Measurements from ENCODE around the gene TADA2B.

TADA2B gene

DNA sequence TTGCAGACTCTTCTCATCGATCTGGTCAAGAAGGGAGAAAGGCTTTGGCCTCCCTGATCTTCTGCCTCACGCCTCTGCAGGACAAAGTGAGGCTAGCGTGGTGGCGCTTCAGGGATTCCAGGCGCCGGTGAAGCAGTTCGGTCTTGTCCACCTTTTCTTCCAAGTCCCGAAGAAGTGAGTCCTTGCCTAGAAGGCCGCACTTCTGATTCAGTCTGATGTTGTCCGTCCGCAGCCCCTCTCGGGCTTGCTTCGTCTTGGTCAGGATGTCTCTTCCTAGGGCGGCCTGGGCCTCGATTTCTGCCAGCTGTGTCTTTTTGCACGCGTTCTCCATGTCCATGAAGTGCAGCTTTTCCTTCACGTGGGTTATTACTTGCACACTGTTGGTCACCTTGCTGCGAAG lies 1.9 kb upstream of the TADA2B start:
- no peak for DNase-seq (ENCODE audit: low read depth)

GRCh38 chr4:7041801-7042502 lies 1.2 kb upstream of the TADA2B start:
- no peak for DNase-seq (ENCODE audit: low read depth)

DNA sequence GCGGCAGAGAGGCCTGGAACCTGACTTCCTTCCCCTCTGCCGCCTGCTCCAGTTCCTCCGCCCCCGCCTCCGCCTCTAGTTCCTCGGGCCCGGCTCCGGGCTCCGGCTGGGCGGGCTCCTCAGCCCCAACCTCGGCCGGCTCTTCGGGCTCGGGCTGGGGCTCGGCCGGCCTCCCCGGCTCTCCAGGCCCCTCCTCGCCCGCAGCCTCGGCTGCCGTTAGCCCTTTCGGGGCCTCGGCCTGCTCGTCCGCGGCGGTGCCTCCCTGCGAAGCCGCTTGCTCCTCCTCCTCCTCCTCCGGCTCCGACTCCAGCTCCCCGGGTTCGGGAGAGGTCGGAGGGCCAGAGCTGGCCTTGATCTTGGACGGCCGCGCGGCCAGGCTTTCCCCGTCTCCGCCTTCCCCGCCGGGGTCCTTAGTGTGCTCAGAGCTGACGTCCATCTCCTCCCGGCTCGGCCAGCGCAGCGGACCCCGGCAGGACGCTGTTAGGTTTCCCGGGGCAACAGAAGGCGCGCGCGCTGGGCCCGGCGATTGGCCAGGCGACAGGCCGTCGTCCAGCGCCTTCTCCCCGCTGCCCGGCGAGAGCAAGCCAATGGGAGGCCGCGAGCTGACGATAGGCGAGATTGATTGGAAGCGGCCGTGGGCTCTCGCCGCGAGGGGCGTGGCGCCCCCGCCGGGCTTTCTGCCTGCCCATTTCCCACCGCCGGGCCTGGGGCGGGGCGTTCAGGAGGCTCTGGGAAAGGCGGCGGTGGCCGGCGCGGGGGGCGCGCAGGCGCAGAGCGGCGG lies 479 bp upstream of the TADA2B start:
- DNase-seq (ENCODE audit: low read depth): peak; percentile 98

- no peak for DNase-seq (ENCODE audit: low read depth)
Measured at GRCh38 chr4:7044137-7044930, 1.2 kb downstream of the TADA2B start.

GRCh38 chr4:7045553-7045952 lies 2.4 kb downstream of the TADA2B start:
- DNase-seq (ENCODE audit: low read depth): no peak

- DNase-seq (ENCODE audit: low read depth): peak; percentile 83
Measured at GRCh38 chr4:7045961-7046921, 3.1 kb downstream of the TADA2B start.

GRCh38 chr4:7046971-7047370 lies 3.8 kb downstream of the TADA2B start:
- DNase-seq (ENCODE audit: low read depth): no peak

GRCh38 chr4:7048642-7049041 lies 5.5 kb downstream of the TADA2B start:
- no peak for DNase-seq (ENCODE audit: low read depth)

DNA sequence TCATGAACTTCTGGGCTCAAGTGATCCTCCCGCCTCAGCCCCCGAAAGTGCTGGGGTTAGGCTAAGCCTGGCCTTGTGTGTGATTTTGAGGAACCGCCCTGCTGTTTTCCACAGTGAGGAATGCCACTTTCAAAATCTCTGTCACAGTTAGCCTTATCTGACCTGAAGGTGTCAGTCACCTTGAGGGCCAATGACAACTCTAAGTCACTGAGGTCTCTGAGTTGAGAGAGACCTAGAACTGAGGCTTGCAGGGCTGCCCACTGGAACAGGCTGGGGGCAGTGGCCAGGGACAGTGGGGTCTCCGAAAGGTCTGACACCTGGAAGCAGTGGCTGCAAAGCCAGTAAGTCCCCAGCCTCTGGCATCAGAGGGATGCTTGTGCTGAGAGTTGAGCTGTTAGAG lies 6.1 kb downstream of the TADA2B start:
- no peak for DNase-seq (ENCODE audit: low read depth)

DNA sequence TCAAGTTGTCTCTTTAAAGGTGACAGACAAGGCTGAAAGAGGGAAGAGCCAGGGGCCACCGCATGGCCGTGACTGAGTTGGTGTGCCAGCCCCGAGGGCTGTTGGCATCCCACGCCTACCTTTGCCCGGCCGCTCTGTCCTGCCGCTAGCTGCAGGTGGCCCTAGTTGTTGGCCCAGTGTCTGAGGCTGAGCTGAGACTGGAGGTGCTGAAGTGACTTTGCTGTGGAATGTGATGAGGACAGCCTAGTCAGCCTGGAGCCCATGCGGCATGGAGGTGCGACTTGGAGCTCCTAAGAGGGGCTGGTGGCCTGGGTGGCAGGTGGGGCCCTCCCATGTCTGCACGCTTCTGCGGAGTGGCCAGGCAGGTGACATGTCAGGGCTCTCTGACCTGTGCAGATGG lies 6.6 kb downstream of the TADA2B start:
- no peak for DNase-seq (ENCODE audit: low read depth)

DNA sequence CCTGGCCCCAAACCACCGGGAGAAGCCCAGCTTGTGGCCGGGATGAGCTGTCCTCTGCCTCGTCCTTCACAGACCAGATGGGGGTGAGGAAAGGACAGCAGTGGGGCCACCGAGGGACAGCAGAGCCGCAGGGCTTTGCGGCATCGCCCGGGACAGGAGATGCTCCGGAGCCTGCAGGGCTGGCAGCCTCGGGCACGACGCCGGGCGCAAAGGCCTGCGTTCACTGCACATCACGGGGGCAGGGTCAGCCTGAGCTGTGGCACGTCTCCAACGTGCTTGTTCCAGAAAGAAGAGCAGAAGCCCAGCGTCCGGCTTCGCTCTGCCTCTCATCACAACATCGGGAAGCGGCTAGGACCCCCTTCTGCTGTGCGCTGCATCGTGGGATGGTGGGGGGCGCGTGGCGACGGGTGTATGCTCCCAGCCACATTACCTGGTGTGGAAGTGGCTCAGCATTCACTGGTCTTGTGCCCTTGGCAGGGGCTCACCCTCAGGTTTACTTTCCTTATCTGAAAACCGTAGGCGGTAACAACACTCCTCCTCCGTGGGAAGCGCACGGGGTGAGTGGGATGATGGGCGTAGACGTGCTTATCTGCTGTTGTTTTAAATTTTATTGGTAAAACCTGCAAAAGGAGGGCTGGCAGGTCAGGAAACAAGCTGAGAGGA lies 7.4 kb downstream of the TADA2B start:
- DNase-seq (ENCODE audit: low read depth): no peak

- no peak for DNase-seq (ENCODE audit: low read depth)
Measured at GRCh38 chr4:7051144-7051495, 7.9 kb downstream of the TADA2B start.

GRCh38 chr4:7051905-7052304 lies 8.7 kb downstream of the TADA2B start:
- DNase-seq (ENCODE audit: low read depth): no peak

DNA sequence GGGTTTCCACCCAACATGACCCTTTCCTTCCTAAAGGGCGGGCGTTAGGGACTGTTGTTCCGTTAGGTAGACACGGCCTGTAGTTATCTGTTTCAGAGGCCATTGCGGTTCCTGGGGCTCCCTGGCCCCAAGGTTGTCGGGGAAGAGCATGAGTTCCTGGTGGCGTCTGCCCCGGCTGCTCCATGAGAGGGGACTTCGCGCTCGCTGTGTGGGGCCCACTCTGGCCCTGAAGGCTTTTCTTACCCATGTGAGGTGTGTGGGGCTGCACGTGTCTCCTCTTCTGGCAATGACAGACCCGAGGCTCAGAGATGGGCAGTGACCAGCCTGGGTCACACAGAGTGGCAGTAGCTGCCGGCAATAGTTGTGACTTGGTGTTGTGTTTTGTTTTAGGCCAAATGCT lies 9.1 kb downstream of the TADA2B start:
- no peak for DNase-seq (ENCODE audit: low read depth)

DNA sequence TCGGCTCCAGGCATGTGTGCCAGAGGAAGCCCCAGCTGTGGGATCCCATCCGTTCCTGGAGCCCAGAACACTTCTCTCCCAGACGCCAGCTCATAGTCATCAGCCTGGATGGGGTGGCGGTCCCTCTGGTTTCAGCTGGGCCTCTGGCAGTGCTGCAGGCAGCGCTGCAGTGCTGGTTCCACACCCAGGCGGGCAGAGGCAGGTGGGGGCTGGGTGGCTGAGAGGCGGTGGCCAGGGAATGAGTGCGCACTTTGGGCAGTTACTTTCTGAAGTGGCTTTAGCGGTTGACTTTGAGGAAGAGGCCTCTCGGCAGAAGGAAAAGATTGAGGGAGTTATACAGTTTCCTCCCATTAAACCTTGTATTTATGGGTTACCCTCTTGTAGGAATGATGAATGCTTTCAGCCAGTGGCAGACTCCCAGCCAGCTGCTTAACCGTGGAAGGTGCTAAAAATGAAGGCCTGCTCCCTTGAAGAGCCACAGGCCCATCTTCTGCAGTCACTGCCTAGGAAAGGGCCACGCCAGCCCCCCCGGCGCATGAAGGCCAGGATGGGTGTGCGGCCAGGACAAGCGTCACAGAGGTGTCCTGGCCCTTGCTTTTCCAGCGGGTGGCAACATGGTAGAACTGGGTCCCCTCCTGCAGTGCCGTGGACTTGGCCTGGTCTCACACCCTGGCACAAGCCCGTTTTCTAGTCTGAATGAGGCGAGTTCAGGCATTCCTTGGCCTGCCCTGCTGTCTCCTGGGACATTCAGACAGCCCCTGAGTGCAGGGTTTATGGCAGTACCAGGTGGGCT lies 9.9 kb downstream of the TADA2B start:
- no peak for DNase-seq (ENCODE audit: low read depth)

DNA sequence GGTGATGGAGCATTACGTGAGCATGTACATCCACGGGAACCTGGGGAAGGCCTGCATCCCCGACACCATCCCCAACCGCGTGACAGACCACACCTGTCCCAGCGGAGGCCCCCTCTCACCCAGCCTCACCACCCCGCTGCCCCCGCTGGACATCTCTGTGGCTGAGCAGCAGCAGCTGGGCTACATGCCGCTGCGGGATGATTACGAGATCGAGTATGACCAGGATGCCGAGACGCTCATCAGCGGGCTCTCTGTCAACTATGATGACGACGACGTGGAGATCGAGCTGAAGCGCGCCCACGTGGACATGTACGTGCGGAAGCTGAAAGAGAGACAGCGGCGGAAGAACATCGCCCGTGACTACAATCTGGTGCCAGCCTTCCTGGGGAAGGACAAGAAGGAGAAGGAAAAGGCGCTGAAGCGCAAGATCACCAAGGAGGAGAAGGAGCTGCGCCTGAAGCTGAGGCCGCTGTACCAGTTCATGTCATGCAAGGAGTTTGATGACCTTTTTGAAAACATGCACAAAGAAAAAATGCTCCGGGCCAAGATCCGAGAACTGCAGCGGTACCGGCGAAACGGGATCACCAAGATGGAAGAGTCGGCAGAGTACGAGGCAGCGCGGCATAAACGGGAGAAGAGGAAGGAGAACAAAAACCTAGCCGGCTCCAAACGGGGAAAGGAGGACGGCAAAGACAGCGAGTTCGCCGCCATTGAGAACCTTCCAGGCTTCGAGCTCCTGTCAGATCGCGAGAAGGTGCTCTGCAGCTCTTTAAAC lies 11.1 kb downstream of the TADA2B start:
- no peak for DNase-seq (ENCODE audit: low read depth)

DNA sequence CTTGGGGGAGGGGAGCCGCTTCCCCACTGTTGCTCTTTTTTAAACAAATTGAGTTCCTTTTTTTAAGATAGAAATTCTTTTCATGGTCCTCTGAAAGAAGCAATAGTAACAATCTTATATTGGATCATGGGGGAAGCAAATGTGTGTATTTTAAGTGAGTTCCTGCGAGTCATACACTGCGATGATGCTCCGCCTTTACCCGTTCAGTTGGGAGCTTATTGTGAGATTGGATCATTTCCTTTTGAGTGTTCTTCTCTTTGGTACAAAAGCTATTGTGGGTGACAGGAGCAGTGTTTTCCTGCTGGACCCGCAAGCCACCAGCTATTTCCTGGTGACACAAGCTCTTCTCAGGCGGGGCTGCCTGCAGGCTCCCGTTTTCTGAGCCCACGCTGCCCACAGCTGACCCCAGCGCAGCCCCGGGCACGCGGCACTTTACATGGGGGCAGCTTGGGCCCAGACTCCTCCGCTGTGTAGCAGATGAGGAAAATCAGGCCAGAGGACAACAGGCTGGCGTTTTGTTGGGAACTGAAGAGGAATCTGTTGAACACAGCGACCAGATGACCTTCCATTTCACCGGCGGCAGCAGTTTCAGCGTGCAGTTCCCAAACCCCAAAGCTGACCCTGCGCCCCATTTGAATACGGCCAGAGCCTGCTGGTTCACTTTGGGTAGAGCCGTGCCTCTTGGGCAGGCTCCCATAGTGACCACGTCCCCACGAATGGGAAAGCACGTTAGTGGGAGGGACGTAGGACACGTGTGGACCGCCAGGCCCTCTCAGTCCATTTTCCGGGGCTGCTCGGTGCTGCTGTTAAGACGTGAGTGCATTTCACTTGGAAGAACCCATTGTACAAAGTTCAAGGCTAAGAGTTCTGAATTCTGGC lies 12.2 kb downstream of the TADA2B start:
- DNase-seq (ENCODE audit: low read depth): no peak

GRCh38 chr4:7055990-7056325 lies 12.8 kb downstream of the TADA2B start:
- no peak for DNase-seq (ENCODE audit: low read depth)

DNA sequence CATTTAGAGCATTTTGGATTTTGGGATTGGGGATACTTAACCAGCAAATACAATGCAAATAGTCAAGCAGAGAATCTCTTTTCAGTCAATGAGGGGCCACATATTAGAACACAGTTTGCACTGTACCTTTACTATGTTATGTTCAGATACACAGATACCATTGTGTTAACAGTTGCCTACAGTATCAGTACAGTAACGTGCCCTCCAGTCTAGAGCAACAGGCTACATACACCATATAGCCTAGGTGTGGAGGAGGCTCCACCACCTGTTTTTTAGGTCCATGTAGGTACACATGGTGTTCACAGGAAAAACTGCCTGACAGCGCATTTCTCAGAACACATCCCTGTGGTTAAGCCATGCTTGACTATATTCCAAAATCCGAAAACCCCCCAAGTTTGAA lies 15.6 kb downstream of the TADA2B start:
- no peak for DNase-seq (ENCODE audit: low read depth)

Data from fibroblast of gingiva (primary cell).